SK-N-MC (cell line): ENCODE results near the gene BMAL2.

Experiments
- DNase-seq: peaks from one replicate; pipeline ENCODE4 v3.0.0-alpha.2; 2011; ENCODE audit warnings: low read depth, low spot score
- H3K27ac ChIP-seq: fragments of 200-600 bp; sonication (generic); 2 replicates; pipeline ENCODE4 v1.5.1; 2016; ENCODE audit warnings: mixed run types
- H3K36me3 ChIP-seq: fragments of 200-600 bp; sonication (generic); 2 replicates; pipeline ENCODE4 v1.6.1; 2017; ENCODE audit warnings: antibody characterized with exemption, low read length, mixed read lengths; ENCODE audit not compliant: insufficient read depth
- H3K4me3 ChIP-seq: fragments of 200-600 bp; sonication (generic); 2 replicates; pipeline ENCODE4 v1.5.1; 2016
- H3K9ac ChIP-seq: fragments of 200-600 bp; sonication (generic); 2 replicates; pipeline ENCODE4 v1.8.0; 2017; ENCODE audit warnings: mixed run types, mixed read lengths; ENCODE audit not compliant: insufficient read length
- H3K9me3 ChIP-seq: fragments of 200-600 bp; sonication (generic); 2 replicates; pipeline ENCODE4 v1.6.1; 2017; ENCODE audit warnings: low read depth, mild to moderate bottlenecking, antibody characterized with exemption, low read length, moderate library complexity, mixed read lengths
- EZH2 ChIP-seq: fragments of 200-600 bp; sonication (generic); IDR thresholded peaks from one replicate; pipeline ENCODE4 v1.6.1; 2017; ENCODE audit warnings: antibody characterized with exemption
- FOXP2 ChIP-seq: optimal IDR thresholded peaks from 2 replicates; pipeline ENCODE3; 2011; ENCODE audit warnings: mild to moderate bottlenecking, moderate library complexity; ENCODE audit not compliant: insufficient read depth; ENCODE audit errors: extremely low read length, control extremely low read depth
- POLR2AphosphoS5 ChIP-seq: IDR thresholded peaks from 2 replicates; pipeline ENCODE4 v1.6.1; 2012; ENCODE audit warnings: mild to moderate bottlenecking, low read depth, low read length, borderline replicate concordance

Gene BMAL2

DNA sequence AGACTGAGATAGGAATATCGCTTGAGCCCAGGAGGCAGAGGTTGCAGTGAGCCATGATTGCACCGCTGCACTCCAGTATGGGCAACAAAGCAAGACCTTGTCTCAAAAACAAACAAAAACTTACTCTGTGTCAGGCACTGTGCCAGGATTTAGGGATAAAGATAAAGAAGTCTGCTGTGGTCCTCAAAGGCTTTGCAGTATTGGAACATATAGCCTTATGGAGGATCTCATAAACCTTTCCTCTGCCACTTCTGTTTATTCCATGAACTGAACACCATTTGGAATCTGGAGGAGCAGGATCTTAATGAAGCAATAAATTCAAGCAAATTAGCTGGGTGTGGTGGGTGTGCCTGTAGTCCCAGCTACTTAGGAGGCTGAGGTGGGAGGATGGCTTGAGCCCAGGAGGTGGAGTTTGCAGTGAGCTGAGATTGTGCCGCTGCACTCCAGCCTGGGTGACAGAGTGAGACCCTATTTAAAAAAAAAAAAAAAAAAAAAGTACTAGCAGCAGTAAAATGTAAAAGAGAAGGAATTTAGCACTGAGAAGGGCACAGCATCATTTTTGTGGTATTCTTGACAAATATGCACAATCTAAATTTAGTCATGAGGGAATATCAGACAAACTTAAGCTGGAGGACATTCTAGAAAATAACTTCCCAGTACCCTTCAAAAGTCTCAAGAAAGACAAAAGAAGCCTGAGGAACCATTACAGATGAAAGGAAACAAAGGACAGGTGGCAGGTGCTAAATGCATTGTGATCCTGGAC is 27.1 kb downstream of the BMAL2 start:
- Histone ChIP-seq H3K4me3 (no peak overlapping the region), H3K36me3 (no peaks in the 10 kb centered on the region), H3K27ac (no peak overlapping the region), H3K9me3 (no peaks in the 10 kb centered on the region), H3K9ac (no peak overlapping the region)
- TF ChIP-seq POLR2AphosphoS5 (no peak), FOXP2 (no peak), EZH2 (no peak)
- DNase-seq = no peak

DNA sequence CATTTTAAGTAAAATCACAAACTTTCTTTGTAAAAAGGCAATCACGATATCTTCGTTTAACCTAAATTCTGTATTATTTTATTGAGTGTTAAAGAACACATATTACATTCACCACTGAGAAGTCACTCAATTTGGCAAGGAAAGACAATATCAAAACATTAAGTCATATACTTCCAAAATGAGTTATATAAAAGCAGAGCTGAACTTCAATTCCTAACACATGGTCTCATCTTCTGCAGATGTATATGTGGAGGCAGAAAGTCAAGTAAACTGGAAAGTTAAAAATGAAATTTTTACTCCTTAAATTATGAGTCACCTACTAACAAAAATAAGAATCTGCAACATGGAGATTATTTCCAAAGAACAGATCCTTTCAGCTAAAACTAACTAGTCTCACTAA is 28.7 kb downstream of the BMAL2 start:
- Histone ChIP-seq H3K4me3 (no peak overlapping the region), H3K9ac (no peak overlapping the region), H3K9me3 (no peaks in the 10 kb centered on the region), H3K36me3 (no peaks in the 10 kb centered on the region), H3K27ac (no peak overlapping the region)
- TF ChIP-seq EZH2 (no peak), FOXP2 (no peak), POLR2AphosphoS5 (no peak)
- no peak for DNase-seq

DNA sequence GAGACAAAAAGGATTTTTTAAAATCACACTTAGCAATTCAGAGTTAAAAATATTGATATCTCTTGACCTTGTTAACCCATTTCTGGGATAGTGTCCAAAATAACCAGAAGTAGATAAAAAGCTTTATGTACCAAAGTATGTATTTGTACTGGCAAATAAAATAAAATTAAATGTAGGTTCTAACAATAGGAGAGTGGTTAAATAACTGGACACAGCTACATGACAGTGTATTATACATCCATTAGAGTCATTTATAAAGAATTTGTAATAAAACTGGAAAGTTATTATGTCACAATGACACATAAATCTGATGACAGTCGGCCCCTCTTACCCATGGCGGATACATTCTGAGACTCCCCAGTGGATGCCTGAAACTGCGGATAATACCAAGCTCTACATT is 34.0 kb downstream of the BMAL2 start:
- H3K4me3 ChIP-seq = no peak overlapping the region
- H3K36me3 ChIP-seq = no peaks in the 10 kb centered on the region
- H3K27ac ChIP-seq = no peak overlapping the region
- H3K9ac ChIP-seq = no peak overlapping the region
- H3K9me3 ChIP-seq = no peaks in the 10 kb centered on the region
- no peak for TF ChIP-seq POLR2AphosphoS5
- no peak for TF ChIP-seq EZH2
- TF ChIP-seq FOXP2 = no peak
- no peak for DNase-seq

DNA sequence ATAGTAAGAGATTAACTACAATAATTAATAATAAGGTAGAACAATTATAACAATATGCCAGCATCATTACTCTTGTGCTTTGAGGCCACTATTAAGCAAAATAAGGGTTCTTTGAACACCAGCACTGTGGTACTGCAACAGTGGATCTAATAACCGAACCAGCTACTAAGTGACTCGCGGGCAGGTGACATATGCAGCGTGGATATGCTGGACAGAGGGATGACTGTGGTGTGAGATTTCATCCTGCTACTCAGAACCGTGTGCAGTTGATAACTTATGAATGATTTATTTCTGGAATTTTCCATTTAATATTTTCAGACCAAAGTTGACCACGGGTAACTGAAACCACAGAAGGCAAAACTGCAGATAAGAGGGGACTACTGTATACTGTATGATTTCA is 34.4 kb downstream of the BMAL2 start:
- no peaks in the 10 kb centered on the region for H3K9me3 ChIP-seq
- no peaks in the 10 kb centered on the region for H3K36me3 ChIP-seq
- no peak overlapping the region for H3K9ac ChIP-seq
- H3K27ac ChIP-seq = no peak overlapping the region
- DNase-seq = no peak
- TF ChIP-seq EZH2 (no peak), POLR2AphosphoS5 (no peak), FOXP2 (no peak)
- no peak overlapping the region for H3K4me3 ChIP-seq

DNA sequence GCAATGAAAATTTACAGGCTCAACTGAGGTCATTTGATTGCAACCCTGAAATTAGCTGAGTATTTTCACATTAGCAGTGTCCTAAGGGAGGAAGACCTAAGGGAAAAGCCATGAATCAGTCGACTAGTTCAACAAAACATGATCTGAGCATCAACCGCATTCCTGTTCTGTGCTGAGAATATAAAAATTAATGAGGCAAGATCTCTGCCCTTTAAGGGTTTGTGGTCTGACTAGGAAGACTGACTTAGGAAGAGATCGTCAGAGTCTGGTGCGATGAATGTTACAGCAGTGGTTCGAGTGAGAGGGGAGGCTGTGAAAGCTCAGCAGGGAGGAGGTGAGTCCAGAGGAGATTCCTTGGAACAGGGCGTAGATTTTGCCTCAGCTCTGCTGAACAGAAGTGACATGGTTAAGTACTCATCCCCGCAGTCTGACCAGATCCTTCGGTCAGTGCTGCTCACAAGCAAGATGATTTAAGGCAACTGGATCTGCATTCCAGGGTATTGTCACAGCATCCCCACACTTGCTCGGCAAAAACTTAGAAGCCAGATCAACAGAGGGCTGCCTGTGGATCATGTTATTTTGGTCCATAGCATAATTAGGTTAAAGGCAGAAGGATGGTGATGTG is 49.6 kb downstream of the BMAL2 start:
- H3K36me3 ChIP-seq = no peaks in the 10 kb centered on the region
- no peak overlapping the region for H3K27ac ChIP-seq
- no peak overlapping the region for H3K4me3 ChIP-seq
- H3K9me3 ChIP-seq = no peaks in the 10 kb centered on the region
- TF ChIP-seq FOXP2 (no peak), POLR2AphosphoS5 (no peak), EZH2 (no peak)
- DNase-seq = no peak
- H3K9ac ChIP-seq = no peak overlapping the region
